Activated CD8-positive, alpha-beta memory T cell treated with anti-CD3 and anti-CD28 coated beads, Interleukin-2, amount 10 ng/mL, durations not matched to agents 7 days and 5 days (primary cell): ENCODE results near the gene ETV5. TPM values are rescaled to one million over a fixed set of nuclear protein-coding genes. Genes with fewer than 3 reads are reported as not detected.

Experiments used
- ATAC-seq: fragments of 150-1000 bp; cut with Tn5 transposase; one replicate; pipeline ENCODE4 v1.10.0; 2021; ENCODE audit warnings: moderate library complexity
- CTCF ChIA-PET: fragments of 350-600 bp; sonication (Branson Sonifier 250); formaldehyde crosslinking; loops from one replicate; lab custom pipeline; 2021; ENCODE audit warnings: antibody characterized with exemption; lab: Charles Lee
- DNase-seq: peaks from one replicate; pipeline ENCODE4 v3.0.0-alpha.2; 2020
- H3K27ac Mint-ChIP-seq: one replicate; pipeline ENCODE4 v1.8.0; 2021; ENCODE audit warnings: mild to moderate bottlenecking, mixed read lengths
- H3K27me3 Mint-ChIP-seq: one replicate; pipeline ENCODE4 v1.8.0; 2021; ENCODE audit warnings: mixed read lengths
- H3K36me3 Mint-ChIP-seq: one replicate; pipeline ENCODE4 v1.8.0; 2021; ENCODE audit warnings: mild to moderate bottlenecking, mixed read lengths
- H3K4me1 Mint-ChIP-seq: one replicate; pipeline ENCODE4 v1.8.0; 2021; ENCODE audit warnings: mixed read lengths
- H3K4me3 Mint-ChIP-seq: one replicate; pipeline ENCODE4 v1.8.0; 2021; ENCODE audit warnings: mild to moderate bottlenecking, moderate library complexity, mixed read lengths
- H3K9me3 Mint-ChIP-seq: one replicate; pipeline ENCODE4 v1.8.0; 2022; ENCODE audit warnings: low read depth, mixed read lengths
- total RNA-seq, 2 experiments: library from RNA; stranded (reverse); gene quantifications; one replicate each; pipeline ENCODE4 v1.2.3, GENCODE V29; 2021

Gene ETV5
- total RNA-seq, 2 experiments from 2014 or later = 0.16 to 0.47 TPM

GRCh38 chr3:186137051-186137685 is 28.3 kb upstream of the ETV5 start:
- no peaks in the 10 kb centered on the region for H3K36me3 Mint-ChIP-seq
- ATAC-seq (no peak), DNase-seq (no peak)
- CTCF ChIA-PET = no interaction called here
- peaks cover 34% of the 10 kb centered on the region for H3K27me3 Mint-ChIP-seq
- no peaks in the 10 kb centered on the region for H3K9me3 Mint-ChIP-seq
- peaks cover under 1% of the 10 kb centered on the region for H3K4me1 Mint-ChIP-seq
- H3K4me3 Mint-ChIP-seq = no peak overlapping the region
- no peak overlapping the region for H3K27ac Mint-ChIP-seq

GRCh38 chr3:186133980-186134379 is 25.1 kb upstream of the ETV5 start:
- H3K4me1 Mint-ChIP-seq = peaks cover 2% of the 10 kb centered on the region
- H3K27me3 Mint-ChIP-seq = peaks cover 43% of the 10 kb centered on the region
- H3K27ac Mint-ChIP-seq = no peak overlapping the region
- H3K9me3 Mint-ChIP-seq = no peaks in the 10 kb centered on the region
- CTCF ChIA-PET = no interaction called here
- ATAC-seq (no peak), DNase-seq (no peak)
- no peak overlapping the region for H3K4me3 Mint-ChIP-seq
- H3K36me3 Mint-ChIP-seq = no peaks in the 10 kb centered on the region

- Mint-ChIP-seq H3K27me3 (peaks cover 38% of the 10 kb centered on the region), H3K4me1 (peaks cover 2% of the 10 kb centered on the region), H3K4me3 (no peak overlapping the region), H3K36me3 (no peaks in the 10 kb centered on the region), H3K27ac (no peak overlapping the region), H3K9me3 (no peaks in the 10 kb centered on the region)
- CTCF ChIA-PET = interaction anchor here (0.7 kb wide), 1 partner anchor 108 kb away, joined by 3 read pairs; no protein-coding TSS in a partner anchor
- ATAC-seq (peak; percentile 23), DNase-seq (no peak)
Observed at GRCh38 chr3:186132487-186132886, 23.6 kb upstream of the ETV5 start.

- no peak overlapping the region for H3K4me3 Mint-ChIP-seq
- peaks cover 2% of the 10 kb centered on the region for H3K4me1 Mint-ChIP-seq
- peaks cover 33% of the 10 kb centered on the region for H3K27me3 Mint-ChIP-seq
- ATAC-seq (no peak), DNase-seq (no peak)
- CTCF ChIA-PET = interaction anchor here (0.7 kb wide), 1 partner anchor 30 kb away, joined by 3 read pairs; no protein-coding TSS in a partner anchor
- no peak overlapping the region for H3K27ac Mint-ChIP-seq
- H3K9me3 Mint-ChIP-seq = peaks cover 6% of the 10 kb centered on the region
- no peaks in the 10 kb centered on the region for H3K36me3 Mint-ChIP-seq
Observed at GRCh38 chr3:186129206-186129605, 20.3 kb upstream of the ETV5 start.

GRCh38 chr3:186128158-186128557 is 19.3 kb upstream of the ETV5 start:
- DNase-seq = no peak
- Mint-ChIP-seq H3K4me3 (no peak overlapping the region), H3K27ac (no peak overlapping the region), H3K4me1 (peaks cover 2% of the 10 kb centered on the region), H3K9me3 (peaks cover 6% of the 10 kb centered on the region), H3K36me3 (no peaks in the 10 kb centered on the region), H3K27me3 (peaks cover 38% of the 10 kb centered on the region)
- no peak for ATAC-seq
- CTCF ChIA-PET = no interaction called here

- Mint-ChIP-seq H3K9me3 (peaks cover 6% of the 10 kb centered on the region), H3K36me3 (no peaks in the 10 kb centered on the region), H3K4me3 (no peak overlapping the region), H3K27ac (no peak overlapping the region), H3K27me3 (peaks cover 39% of the 10 kb centered on the region), H3K4me1 (peaks cover 2% of the 10 kb centered on the region)
- CTCF ChIA-PET = no interaction called here
- ATAC-seq = no peak
- DNase-seq = no peak
Observed at GRCh38 chr3:186127463-186127862, 18.6 kb upstream of the ETV5 start.

GRCh38 chr3:186125118-186125517 is 16.2 kb upstream of the ETV5 start:
- Mint-ChIP-seq H3K9me3 (peaks cover 6% of the 10 kb centered on the region), H3K27ac (no peak overlapping the region), H3K4me1 (no peaks in the 10 kb centered on the region), H3K27me3 (peaks cover 35% of the 10 kb centered on the region), H3K4me3 (no peak overlapping the region), H3K36me3 (no peaks in the 10 kb centered on the region)
- no peak for ATAC-seq
- CTCF ChIA-PET = no interaction called here
- no peak for DNase-seq

GRCh38 chr3:186124592-186124991 is 15.7 kb upstream of the ETV5 start:
- H3K9me3 Mint-ChIP-seq = peaks cover 6% of the 10 kb centered on the region
- CTCF ChIA-PET = no interaction called here
- no peak overlapping the region for H3K4me3 Mint-ChIP-seq
- H3K27ac Mint-ChIP-seq = no peak overlapping the region
- ATAC-seq (no peak), DNase-seq (no peak)
- H3K27me3 Mint-ChIP-seq = peaks cover 38% of the 10 kb centered on the region
- H3K36me3 Mint-ChIP-seq = no peaks in the 10 kb centered on the region
- no peaks in the 10 kb centered on the region for H3K4me1 Mint-ChIP-seq

- DNase-seq = no peak
- ATAC-seq = no peak
- H3K4me3 Mint-ChIP-seq = no peak overlapping the region
- no peak overlapping the region for H3K27ac Mint-ChIP-seq
- no peaks in the 10 kb centered on the region for H3K4me1 Mint-ChIP-seq
- H3K9me3 Mint-ChIP-seq = peaks cover 6% of the 10 kb centered on the region
- H3K36me3 Mint-ChIP-seq = no peaks in the 10 kb centered on the region
- CTCF ChIA-PET = no interaction called here
- H3K27me3 Mint-ChIP-seq = peaks cover 52% of the 10 kb centered on the region
Observed at GRCh38 chr3:186123012-186123411, 14.1 kb upstream of the ETV5 start.

- CTCF ChIA-PET = no interaction called here
- Mint-ChIP-seq H3K9me3 (peaks cover 6% of the 10 kb centered on the region), H3K4me1 (no peaks in the 10 kb centered on the region), H3K27ac (no peak overlapping the region), H3K27me3 (peaks cover 59% of the 10 kb centered on the region), H3K36me3 (no peaks in the 10 kb centered on the region), H3K4me3 (no peak overlapping the region)
- ATAC-seq (no peak), DNase-seq (no peak)
Observed at GRCh38 chr3:186121968-186122367, 13.1 kb upstream of the ETV5 start.

- no peak overlapping the region for H3K27ac Mint-ChIP-seq
- CTCF ChIA-PET = no interaction called here
- DNase-seq (no peak), ATAC-seq (no peak)
- no peak overlapping the region for H3K4me3 Mint-ChIP-seq
- H3K9me3 Mint-ChIP-seq = peaks cover 6% of the 10 kb centered on the region
- H3K4me1 Mint-ChIP-seq = no peaks in the 10 kb centered on the region
- H3K27me3 Mint-ChIP-seq = peaks cover 65% of the 10 kb centered on the region
- no peaks in the 10 kb centered on the region for H3K36me3 Mint-ChIP-seq
Observed at GRCh38 chr3:186121278-186121677, 12.4 kb upstream of the ETV5 start.

GRCh38 chr3:186119499-186119898 is 10.6 kb upstream of the ETV5 start:
- DNase-seq (no peak), ATAC-seq (no peak)
- no peak overlapping the region for H3K4me3 Mint-ChIP-seq
- CTCF ChIA-PET = no interaction called here
- no peaks in the 10 kb centered on the region for H3K9me3 Mint-ChIP-seq
- H3K36me3 Mint-ChIP-seq = no peaks in the 10 kb centered on the region
- no peak overlapping the region for H3K27ac Mint-ChIP-seq
- no peaks in the 10 kb centered on the region for H3K4me1 Mint-ChIP-seq
- peaks cover 79% of the 10 kb centered on the region for H3K27me3 Mint-ChIP-seq

GRCh38 chr3:186118692-186119091 is 9.8 kb upstream of the ETV5 start:
- ATAC-seq (no peak), DNase-seq (no peak)
- Mint-ChIP-seq H3K27ac (no peak overlapping the region), H3K27me3 (peaks cover 80% of the 10 kb centered on the region), H3K36me3 (no peaks in the 10 kb centered on the region), H3K4me3 (no peak overlapping the region), H3K4me1 (no peaks in the 10 kb centered on the region), H3K9me3 (no peaks in the 10 kb centered on the region)
- CTCF ChIA-PET = no interaction called here

- no peaks in the 10 kb centered on the region for H3K9me3 Mint-ChIP-seq
- H3K36me3 Mint-ChIP-seq = no peaks in the 10 kb centered on the region
- CTCF ChIA-PET = no interaction called here
- ATAC-seq (no peak), DNase-seq (no peak)
- H3K4me1 Mint-ChIP-seq = no peaks in the 10 kb centered on the region
- H3K27ac Mint-ChIP-seq = no peak overlapping the region
- H3K4me3 Mint-ChIP-seq = no peak overlapping the region
- H3K27me3 Mint-ChIP-seq = peaks cover 81% of the 10 kb centered on the region
Observed at GRCh38 chr3:186117521-186118134, 8.7 kb upstream of the ETV5 start.
